ENCODE data around the gene SGPP1. TPM values are rescaled to one million over a fixed set of nuclear protein-coding genes. Genes with fewer than 3 reads are reported as not detected.
A peak's percentile ranks its signal among the peaks of the same experiment; 100 is the strongest.

SGPP1 gene
- total and polyA plus RNA-seq, 2 of the 4 experiments (the other 2 are of a cell fraction), result 8.6 to 11.1 TPM

DNA sequence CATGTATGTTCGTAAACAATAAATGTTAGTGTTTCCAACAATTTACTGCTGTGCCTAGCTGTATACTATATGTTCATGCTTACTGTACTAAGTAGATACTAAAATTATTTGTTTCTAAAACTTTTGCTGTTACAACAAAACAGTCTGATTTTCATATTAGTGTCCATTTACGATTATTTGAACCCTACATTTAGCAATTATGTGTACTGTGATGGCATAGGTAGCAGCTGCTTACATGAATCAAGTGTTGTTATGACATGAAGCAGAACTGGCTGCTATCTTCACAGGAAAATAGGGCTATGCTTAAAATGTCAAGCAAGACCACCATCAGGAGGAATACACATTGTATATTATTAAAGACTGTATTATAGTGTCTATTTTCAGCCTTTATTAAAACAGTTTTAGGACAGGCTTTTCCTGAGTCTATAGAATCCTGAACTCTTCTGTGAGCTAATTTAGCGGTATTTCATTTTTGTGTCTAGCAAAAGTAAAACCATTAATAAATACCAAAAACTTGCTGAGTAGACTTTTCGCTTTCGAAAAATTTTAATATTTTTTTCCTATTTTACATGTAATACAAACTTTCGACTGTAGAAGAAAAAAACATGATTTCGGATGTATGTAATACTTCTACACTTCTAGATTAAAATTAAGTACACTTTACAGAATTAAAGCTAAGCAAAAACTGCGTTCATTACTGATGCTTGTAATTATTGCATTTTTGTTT lies 85.0 kb downstream of the SGPP1 start:
- H2BK15ac ChIP-seq (ENCODE audit: low read depth, low read length), result no peak overlapping the region
- TF ChIP-seq MXI1 (IDR thresholded peaks at IDR 0.05; ENCODE audit: borderline replicate concordance, low read depth, low read length) (no peak), MAFK (IDR thresholded peaks at IDR 0.05; ENCODE audit: low read depth, low read length) (no peak), CHD1 (IDR thresholded peaks at IDR 0.05; ENCODE audit: low read depth, low read length) (no peak), POLR2A (IDR thresholded peaks at IDR 0.05; ENCODE audit: low read depth, low read length) (no peak), MAZ (IDR thresholded peaks at IDR 0.05; ENCODE audit: borderline replicate concordance, low read depth, low read length) (no peak), FOS (IDR thresholded peaks at IDR 0.05; ENCODE audit: low read depth, low read length) (no peak)
- TF ChIP-seq, protein P1, sequence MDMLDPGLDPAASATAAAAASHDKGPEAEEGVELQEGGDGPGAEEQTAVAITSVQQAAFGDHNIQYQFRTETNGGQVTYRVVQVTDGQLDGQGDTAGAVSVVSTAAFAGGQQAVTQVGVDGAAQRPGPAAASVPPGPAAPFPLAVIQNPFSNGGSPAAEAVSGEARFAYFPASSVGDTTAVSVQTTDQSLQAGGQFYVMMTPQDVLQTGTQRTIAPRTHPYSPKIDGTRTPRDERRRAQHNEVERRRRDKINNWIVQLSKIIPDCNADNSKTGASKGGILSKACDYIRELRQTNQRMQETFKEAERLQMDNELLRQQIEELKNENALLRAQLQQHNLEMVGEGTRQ (IDR thresholded peaks at IDR 0.05; ENCODE audit: low read depth, low read length), result no peak
- TF ChIP-seq, protein P2, sequence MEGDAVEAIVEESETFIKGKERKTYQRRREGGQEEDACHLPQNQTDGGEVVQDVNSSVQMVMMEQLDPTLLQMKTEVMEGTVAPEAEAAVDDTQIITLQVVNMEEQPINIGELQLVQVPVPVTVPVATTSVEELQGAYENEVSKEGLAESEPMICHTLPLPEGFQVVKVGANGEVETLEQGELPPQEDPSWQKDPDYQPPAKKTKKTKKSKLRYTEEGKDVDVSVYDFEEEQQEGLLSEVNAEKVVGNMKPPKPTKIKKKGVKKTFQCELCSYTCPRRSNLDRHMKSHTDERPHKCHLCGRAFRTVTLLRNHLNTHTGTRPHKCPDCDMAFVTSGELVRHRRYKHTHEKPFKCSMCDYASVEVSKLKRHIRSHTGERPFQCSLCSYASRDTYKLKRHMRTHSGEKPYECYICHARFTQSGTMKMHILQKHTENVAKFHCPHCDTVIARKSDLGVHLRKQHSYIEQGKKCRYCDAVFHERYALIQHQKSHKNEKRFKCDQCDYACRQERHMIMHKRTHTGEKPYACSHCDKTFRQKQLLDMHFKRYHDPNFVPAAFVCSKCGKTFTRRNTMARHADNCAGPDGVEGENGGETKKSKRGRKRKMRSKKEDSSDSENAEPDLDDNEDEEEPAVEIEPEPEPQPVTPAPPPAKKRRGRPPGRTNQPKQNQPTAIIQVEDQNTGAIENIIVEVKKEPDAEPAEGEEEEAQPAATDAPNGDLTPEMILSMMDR (conservative IDR thresholded peaks at IDR 0.05; ENCODE audit: low read depth, low read length), result no peak
- peak overlapping the region; percentile 89 for H3K4me2 ChIP-seq (ENCODE audit: low read depth, low read length)
- H4K5ac ChIP-seq (ENCODE audit: low read depth, low read length), result peak overlapping the region; percentile 84
- no peak overlapping the region for H2BK20ac ChIP-seq (ENCODE audit: low read depth, low read length)
- H3K4me3 ChIP-seq (ENCODE audit: insufficient read depth, low read depth, low read length), result peak overlapping the region; percentile 59
- peaks cover 5% of the 10 kb centered on the region for H3K9me1 ChIP-seq (ENCODE audit: insufficient read depth, low read length)
- peak overlapping the region; percentile 92 for H2BK5ac ChIP-seq (ENCODE audit: low read depth, low read length, poor library complexity, severe bottlenecking)
- BruUV-seq (replicated peaks), result no TSS peak
- POLR2A ChIA-PET (ENCODE audit: unreplicated experiment), result interaction anchor here (0.5 to 0.7 kb wide), 3 partner anchors 11 to 323 kb away, joined by 3 to 9 read pairs (median 3); no protein-coding TSS in a partner anchor
- peak overlapping the region; percentile 53; the same call in 1 of the 2 replicates for H3K18ac ChIP-seq (ENCODE audit: low read depth, low read length)
- H3K79me1 ChIP-seq (ENCODE audit: low read depth in 1 of 2, low read length in 2 of 2), result peaks cover 7 to 20% of the 10 kb centered on the region in 2 experiments; a peak in 2 of 4 replicates
- no peaks in the 10 kb centered on the region for H3K27me3 ChIP-seq (ENCODE audit: control insufficient read depth, insufficient read depth, low read length)
- no peak overlapping the region for H4K91ac ChIP-seq (ENCODE audit: insufficient read depth, low read depth, low read length)
- H3K4ac ChIP-seq (ENCODE audit: low read depth, low read length), result peak overlapping the region; percentile 62; the same call in 1 of the 2 replicates
- dilution Hi-C loops (cut with HindIII; ENCODE audit: low sequenced_read_pairs, unreplicated experiment) (no loop called here), in situ Hi-C loops (cut with MboI; ENCODE audit: low sequenced_read_pairs) (no loop called here), intact Hi-C loops (cut with micrococcal nuclease) (no loop called here)
- H3K23ac ChIP-seq (ENCODE audit: low read depth, low read length), result no peak overlapping the region; the same call in 1 of the 2 replicates
- no peaks in the 10 kb centered on the region for H3K36me3 ChIP-seq (ENCODE audit: control insufficient read depth, insufficient read depth, low read length)
- CTCF ChIA-PET, result interaction anchor here (1.2 to 1.7 kb wide), 3 partner anchors 91 to 661 kb away, joined by 4 to 5 read pairs (median 4); no protein-coding TSS in a partner anchor
- no peak overlapping the region; the same call in 1 of the 2 replicates for H2AK5ac ChIP-seq (ENCODE audit: low read depth, low read length)
- no peak overlapping the region; the same call in 1 of the 2 replicates for H3K56ac ChIP-seq (ENCODE audit: extremely low read depth, insufficient read depth, low read length)
- H3K4me1 ChIP-seq (ENCODE audit: control insufficient read depth, insufficient read depth, low read length), result 0 out of 2 replicates have a peak, but pooled peaks cover 2% of the 10 kb centered on the region
- H2AK9ac ChIP-seq (replicated peaks; ENCODE audit: low read depth, low read length, poor library complexity), result no peak overlapping the region
- WGBS, 2 experiments (ENCODE audit: extremely low coverage in 2 of 2, insufficient read length in 1 of 2), result no CpG with 5 or more reads among the region's 8 CpGs
- peak overlapping the region; percentile 32; the same call in 1 of the 2 replicates for H3K27ac ChIP-seq (ENCODE audit: insufficient read depth, low read length)
- H2AFZ ChIP-seq (replicated peaks; ENCODE audit: low read length, poor library complexity), result no peak overlapping the region
- no peak for DNase-seq
- no peak overlapping the region; the same call in 1 of the 2 replicates for H3K14ac ChIP-seq (replicated peaks; ENCODE audit: low read depth, low read length)
- no peak for ATAC-seq (ENCODE audit: low read depth)
- H4K20me1 ChIP-seq (ENCODE audit: insufficient read depth, low read length), result peaks cover 3% of the 10 kb centered on the region; the same call in 1 of the 2 replicates
- H4K8ac ChIP-seq (ENCODE audit: low read depth in 2 of 2, low read length in 2 of 2), result peak overlapping the region; percentile 62 to 82
- H2BK120ac ChIP-seq (ENCODE audit: low read depth, low read length), result no peak overlapping the region
- H3K9ac ChIP-seq (ENCODE audit: low read depth, low read length), result peak overlapping the region; percentile 66; the same call in 1 of the 2 replicates
- no peaks in the 10 kb centered on the region for H3K9me3 ChIP-seq (ENCODE audit: control insufficient read depth, insufficient read depth, low read length)
